Upper lobe of left lung (tissue), 4 donors: ENCODE data around the gene DNAJC30.

Experiments used
- EP300 ChIP-seq, 4 donors: sonication (generic); formaldehyde crosslinking; IDR thresholded peaks; one replicate each; pipeline ENCODE4 v1.5.1; 2017; ENCODE audit warnings: antibody characterized with exemption in 4 of 4, control low read depth in 2 of 4
- POLR2A ChIP-seq, 4 donors: fragments of 450-650 bp; IDR thresholded peaks; one replicate each; pipeline ENCODE4 v1.5.1; 2016 to 2017; ENCODE audit warnings: antibody characterized with exemption in 4 of 4, mild to moderate bottlenecking in 2 of 4
- POLR2AphosphoS5 ChIP-seq, 2 donors: sonication (generic); formaldehyde crosslinking; IDR thresholded peaks; one replicate each; pipeline ENCODE4 v1.5.1; 2017; ENCODE audit warnings: antibody characterized with exemption in 2 of 2
- TF ChIP-seq, protein P1 (sequence below), 6 experiments: fragments of 450-650 bp in 4 of 6; fragments of 200-600 bp in 2 of 6; sonication (generic) in 2 of 6; IDR thresholded peaks; one replicate each; pipeline ENCODE4 v1.5.1; 2016 to 2019; ENCODE audit warnings: antibody characterized with exemption in 6 of 6

DNA sequence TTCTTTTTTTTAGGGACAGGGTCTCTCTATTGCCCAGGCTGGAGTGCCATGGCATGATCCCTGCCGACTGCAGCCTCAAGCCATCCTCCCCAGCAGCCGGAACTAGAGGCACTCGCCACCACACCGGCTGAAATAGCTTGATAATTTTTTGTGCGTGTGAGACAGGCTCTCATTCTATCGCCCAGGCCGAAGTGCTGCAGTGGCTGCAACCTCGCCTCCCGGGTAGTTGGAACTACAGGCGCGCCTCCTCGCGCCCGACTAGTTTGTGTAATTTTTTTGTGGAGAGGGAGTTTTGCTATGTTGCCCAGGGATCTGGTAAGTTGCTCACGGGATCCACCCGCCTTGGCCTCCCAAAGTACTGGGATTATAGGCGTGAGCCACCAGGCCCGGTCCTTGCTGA lies 2.1 kb upstream of the DNAJC30 start:
- TF ChIP-seq, protein P1, sequence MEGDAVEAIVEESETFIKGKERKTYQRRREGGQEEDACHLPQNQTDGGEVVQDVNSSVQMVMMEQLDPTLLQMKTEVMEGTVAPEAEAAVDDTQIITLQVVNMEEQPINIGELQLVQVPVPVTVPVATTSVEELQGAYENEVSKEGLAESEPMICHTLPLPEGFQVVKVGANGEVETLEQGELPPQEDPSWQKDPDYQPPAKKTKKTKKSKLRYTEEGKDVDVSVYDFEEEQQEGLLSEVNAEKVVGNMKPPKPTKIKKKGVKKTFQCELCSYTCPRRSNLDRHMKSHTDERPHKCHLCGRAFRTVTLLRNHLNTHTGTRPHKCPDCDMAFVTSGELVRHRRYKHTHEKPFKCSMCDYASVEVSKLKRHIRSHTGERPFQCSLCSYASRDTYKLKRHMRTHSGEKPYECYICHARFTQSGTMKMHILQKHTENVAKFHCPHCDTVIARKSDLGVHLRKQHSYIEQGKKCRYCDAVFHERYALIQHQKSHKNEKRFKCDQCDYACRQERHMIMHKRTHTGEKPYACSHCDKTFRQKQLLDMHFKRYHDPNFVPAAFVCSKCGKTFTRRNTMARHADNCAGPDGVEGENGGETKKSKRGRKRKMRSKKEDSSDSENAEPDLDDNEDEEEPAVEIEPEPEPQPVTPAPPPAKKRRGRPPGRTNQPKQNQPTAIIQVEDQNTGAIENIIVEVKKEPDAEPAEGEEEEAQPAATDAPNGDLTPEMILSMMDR (IDR thresholded peaks at IDR 0.05): no peak
- TF ChIP-seq POLR2AphosphoS5 (IDR thresholded peaks at IDR 0.05): no peak
- no peak for TF ChIP-seq EP300 (IDR thresholded peaks at IDR 0.05)
- TF ChIP-seq POLR2A (IDR thresholded peaks at IDR 0.05): no peak
